Neural cell (in vitro differentiated cells): ENCODE measurements around the gene INPP5F. TPM values are rescaled to one million over a fixed set of nuclear protein-coding genes. Genes with fewer than 3 reads are reported as not detected.

Experiments
- H2AFZ ChIP-seq: fragments of 200-600, 300-800 bp; sonication (generic), shearing (Covaris generic); 2 replicates; pipeline ENCODE4 v1.6.0; 2014; ENCODE audit warnings: low read depth, mild to moderate bottlenecking, antibody characterized with exemption, low read length, moderate library complexity
- H3F3A ChIP-seq: fragments of 200-600 bp; shearing (Covaris generic); 2 replicates; pipeline ENCODE4 v1.6.1; 2016; ENCODE audit warnings: mild to moderate bottlenecking, moderate library complexity, mixed read lengths, antibody characterized with exemption, low read length; ENCODE audit not compliant: insufficient read depth, poor library complexity, severe bottlenecking
- H3K27ac ChIP-seq: fragments of 200-600, 300-800 bp; sonication (generic), shearing (Covaris generic); 2 replicates; pipeline ENCODE4 v1.5.1; 2014; ENCODE audit warnings: mild to moderate bottlenecking, low read length, moderate library complexity
- H3K27me3 ChIP-seq: fragments of 300-800, 200-600 bp; sonication (generic), shearing (Covaris generic); 2 replicates; pipeline ENCODE4 v1.6.0; 2014; ENCODE audit warnings: mild to moderate bottlenecking, low read depth, low read length, moderate library complexity; ENCODE audit not compliant: insufficient read depth
- H3K36me3 ChIP-seq: fragments of 300-800, 200-600 bp; sonication (generic), shearing (Covaris generic); 2 replicates; pipeline ENCODE4 v1.5.1; 2014; ENCODE audit warnings: mild to moderate bottlenecking, antibody characterized with exemption, low read length, moderate library complexity; ENCODE audit not compliant: insufficient read depth
- H3K4me2 ChIP-seq: fragments of 300-800, 200-600 bp; sonication (generic), shearing (Covaris generic); 2 replicates; pipeline ENCODE4 v1.6.0; 2014; ENCODE audit warnings: mild to moderate bottlenecking, low read length
- H3K4me3 ChIP-seq: fragments of 300-800, 200-600 bp; sonication (generic), shearing (Covaris generic); 2 replicates; pipeline ENCODE4 v1.5.1; 2014; ENCODE audit warnings: mild to moderate bottlenecking, low read length, moderate library complexity
- H3K79me2 ChIP-seq: fragments of 200-600 bp; shearing (Covaris generic); replicated peaks from 2 replicates; pipeline ENCODE4 v1.6.0; 2014; ENCODE audit warnings: mild to moderate bottlenecking, low read length, moderate library complexity; ENCODE audit not compliant: insufficient read depth
- H3K9ac ChIP-seq: fragments of 300-800, 200-600 bp; sonication (generic), shearing (Covaris generic); 2 replicates; pipeline ENCODE4 v1.6.1; 2016; ENCODE audit warnings: mild to moderate bottlenecking, low read length, mixed read lengths
- H3K9me2 ChIP-seq: fragments of 200-600 bp; shearing (Covaris generic); 2 replicates; pipeline ENCODE4 v1.6.1; 2016; ENCODE audit warnings: mild to moderate bottlenecking, low read length, mixed read lengths; ENCODE audit not compliant: insufficient read depth
- H3K9me3 ChIP-seq: fragments of 200-600, 300-800 bp; sonication (generic), shearing (Covaris generic); 2 replicates; pipeline ENCODE4 v1.6.1; 2016; ENCODE audit warnings: mild to moderate bottlenecking, mixed run types, low read length, moderate library complexity, mixed read lengths
- H4K20me1 ChIP-seq: fragments of 200-600 bp; shearing (Covaris generic); 2 replicates; pipeline ENCODE4 v1.6.1; 2016; ENCODE audit warnings: mild to moderate bottlenecking, mixed run types; ENCODE audit not compliant: insufficient read depth
- CTCF ChIP-seq: fragments of 450-650 bp; IDR thresholded peaks from 2 replicates; pipeline ENCODE4 v1.5.1; 2014; ENCODE audit warnings: antibody characterized with exemption, mild to moderate bottlenecking, moderate library complexity; ENCODE audit not compliant: poor library complexity, severe bottlenecking
- EP300 ChIP-seq: fragments of 450-650 bp; conservative IDR thresholded peaks from 2 replicates; pipeline ENCODE4 v1.6.1; 2014; ENCODE audit warnings: antibody characterized with exemption, mild to moderate bottlenecking, moderate library complexity; ENCODE audit not compliant: poor library complexity, severe bottlenecking
- EZH2 ChIP-seq: fragments of 200-600, 300-800 bp; shearing (Covaris generic), sonication (generic); IDR thresholded peaks from 2 replicates; pipeline ENCODE4 v1.6.1; 2014; ENCODE audit warnings: antibody characterized with exemption, low read length, borderline replicate concordance, mild to moderate bottlenecking; ENCODE audit not compliant: insufficient read depth, poor library complexity, severe bottlenecking
- MXI1 ChIP-seq: fragments of 450-650 bp; conservative IDR thresholded peaks from 2 replicates; pipeline ENCODE4 v1.6.1; 2014; ENCODE audit warnings: antibody characterized with exemption, mild to moderate bottlenecking; ENCODE audit not compliant: poor library complexity, severe bottlenecking
- POLR2AphosphoS5 ChIP-seq: IDR thresholded peaks from 2 replicates; pipeline ENCODE4 v1.6.1; 2012
- RAD21 ChIP-seq: fragments of 450-650 bp; conservative IDR thresholded peaks from 2 replicates; pipeline ENCODE4 v1.6.1; 2014; ENCODE audit warnings: antibody characterized with exemption, mild to moderate bottlenecking, moderate library complexity
- REST ChIP-seq: IDR thresholded peaks from 2 replicates; pipeline ENCODE4 v1.6.1; 2012; ENCODE audit warnings: borderline replicate concordance
- SMC3 ChIP-seq: fragments of 450-650 bp; conservative IDR thresholded peaks from 2 replicates; pipeline ENCODE4 v1.6.1; 2014; ENCODE audit warnings: antibody characterized with exemption, mild to moderate bottlenecking, moderate library complexity; ENCODE audit not compliant: poor library complexity
- TAF1 ChIP-seq: IDR thresholded peaks from 2 replicates; pipeline ENCODE4 v1.6.1; 2012; ENCODE audit warnings: low read depth
- polyA plus RNA-seq: library from polyadenylated mRNA; depleted of rRNA; stranded (reverse); fragments of >200 nt; gene quantifications from 2 replicates; pipeline ENCODE4 v1.2.3, GENCODE V29; 2014

Gene INPP5F
- polyA plus RNA-seq, 1 donor from 2014 or later: 114 TPM

GRCh38 chr10:119832951-119833350 is 107.1 kb downstream of the INPP5F start:
- H3K36me3 ChIP-seq: peaks cover 8% of the 10 kb centered on the region
- no peak overlapping the region for H3K27ac ChIP-seq
- TF ChIP-seq REST: no peak
- TF ChIP-seq SMC3: no peak
- no peak for TF ChIP-seq POLR2AphosphoS5
- TF ChIP-seq CTCF: no peak
- TF ChIP-seq MXI1: no peak
- TF ChIP-seq RAD21: no peak
- no peak for TF ChIP-seq TAF1
- no peak for TF ChIP-seq EZH2
- no peak for TF ChIP-seq EP300

GRCh38 chr10:119834188-119834587 is 108.3 kb downstream of the INPP5F start:
- Histone ChIP-seq H3K27ac (no peak overlapping the region), H2AFZ (no peak overlapping the region), H3F3A (no peaks in the 10 kb centered on the region), H3K9me3 (no peaks in the 10 kb centered on the region), H3K9me2 (no peaks in the 10 kb centered on the region), H4K20me1 (no peaks in the 10 kb centered on the region), H3K4me3 (no peak overlapping the region), H3K9ac (no peak overlapping the region), H3K79me2 (no peaks in the 10 kb centered on the region), H3K36me3 (peaks cover 5% of the 10 kb centered on the region), H3K27me3 (no peaks in the 10 kb centered on the region), H3K4me2 (no peak overlapping the region)
- TF ChIP-seq CTCF (no peak), POLR2AphosphoS5 (no peak), TAF1 (no peak)

More at GRCh38 chr10:119832951-119833350, 107.1 kb downstream of the INPP5F start:
- Histone ChIP-seq H4K20me1 (no peaks in the 10 kb centered on the region), H3K79me2 (no peaks in the 10 kb centered on the region), H3K4me3 (no peak overlapping the region), H3K4me2 (no peak overlapping the region), H3K27me3 (no peaks in the 10 kb centered on the region), H3K9ac (no peak overlapping the region), H3K9me2 (no peaks in the 10 kb centered on the region), H3F3A (no peaks in the 10 kb centered on the region), H3K9me3 (no peaks in the 10 kb centered on the region), H2AFZ (no peak overlapping the region)
